Caco-2 (cell line): Measurements from ENCODE around the gene KCMF1. TPM values are rescaled to one million over a fixed set of nuclear protein-coding genes. Genes with fewer than 3 reads are reported as not detected.

Experiments used
- BruUV-seq: library from RNA; stranded (reverse); fragments of 400-500 nt; replicated peaks from 2 replicates; lab custom pipeline; 2021; lab: Mats Ljungman, UMichigan
- CTCF ChIA-PET: fragments of 300-600 bp; sonication (Branson Sonifier 250); formaldehyde crosslinking; loops from one replicate; lab custom pipeline; 2022; ENCODE audit warnings: antibody characterized with exemption; lab: Charles Lee
- POLR2A ChIA-PET: fragments of 300-600 bp; sonication (Branson Sonifier 250); formaldehyde crosslinking; loops from one replicate; lab custom pipeline; 2022; ENCODE audit warnings: antibody characterized with exemption; lab: Charles Lee
- DNase-seq, 2 experiments: peaks; one replicate each; pipeline versions ENCODE4 v3.0.0 to v3.0.0-alpha.2; 2020 to 2022
- H3K27me3 ChIP-seq: replicated peaks from 2 replicates; pipeline ENCODE4 v1.6.0; 2011; ENCODE audit warnings: low read length; ENCODE audit not compliant: control insufficient read depth, insufficient read depth
- H3K36me3 ChIP-seq: 2 replicates; pipeline ENCODE4 v1.5.1; 2011; ENCODE audit warnings: low read length; ENCODE audit not compliant: control insufficient read depth, insufficient read depth
- H3K4me1 ChIP-seq: fragments of 250-450 bp; sonication (Bioruptor Pico); 2 replicates; pipeline ENCODE4 v1.5.1; 2020; ENCODE audit warnings: mild to moderate bottlenecking
- H3K4me3 ChIP-seq: 2 replicates; pipeline ENCODE4 v1.5.1; 2011; ENCODE audit warnings: low read depth, mild to moderate bottlenecking, control low read depth, low read length
- H3K9me3 ChIP-seq: fragments of 250-450 bp; sonication (Bioruptor Pico); 2 replicates; pipeline ENCODE4 v1.5.1; 2020; ENCODE audit warnings: mild to moderate bottlenecking, moderate library complexity
- H3K27ac Mint-ChIP-seq: one replicate; pipeline ENCODE4 v1.8.0; 2022; ENCODE audit warnings: mixed read lengths; ENCODE audit not compliant: unreplicated experiment
- H3K27me3 Mint-ChIP-seq: one replicate; pipeline ENCODE4 v1.8.0; 2022; ENCODE audit warnings: mixed read lengths; ENCODE audit not compliant: insufficient read depth, unreplicated experiment
- H3K36me3 Mint-ChIP-seq: one replicate; pipeline ENCODE4 v1.8.0; 2022; ENCODE audit warnings: mild to moderate bottlenecking, mixed read lengths; ENCODE audit not compliant: insufficient read depth, unreplicated experiment
- H3K4me1 Mint-ChIP-seq: one replicate; pipeline ENCODE4 v1.8.0; 2022; ENCODE audit warnings: low read depth, mixed read lengths; ENCODE audit not compliant: unreplicated experiment
- H3K4me3 Mint-ChIP-seq: one replicate; pipeline ENCODE4 v1.8.0; 2022; ENCODE audit warnings: mild to moderate bottlenecking, moderate library complexity, mixed read lengths; ENCODE audit not compliant: unreplicated experiment
- H3K9me3 Mint-ChIP-seq: one replicate; pipeline ENCODE4 v1.8.0; 2022; ENCODE audit warnings: mixed read lengths; ENCODE audit not compliant: unreplicated experiment
- CTCF ChIP-seq, 2 experiments: fragments of 200-600 bp in 1 of 2; IDR thresholded peaks; 1 replicate in 1 of 2; 2 replicates in 1 of 2; pipeline versions ENCODE4 v1.5.1 to v1.8.0; 2011 to 2022; ENCODE audit warnings: antibody characterized with exemption in 1 of 2, control low read depth in 1 of 2, inconsistent platforms in 1 of 2, low read depth in 1 of 2, low read length in 1 of 2, mild to moderate bottlenecking in 1 of 2, moderate library complexity in 1 of 2; ENCODE audit not compliant: insufficient read depth in 1 of 2, severe bottlenecking in 1 of 2, unreplicated experiment in 1 of 2
- intact Hi-C: fragments of 100-400 bp; cut with micrococcal nuclease; formaldehyde crosslinking; loops from one replicate; pipeline ENCODE4 v1.10.0; 2022; ENCODE audit not compliant: unreplicated experiment
- total RNA-seq: library from RNA; stranded (reverse); gene quantifications from 2 replicates; pipeline ENCODE4 v1.2.3, GENCODE V29; 2022

Gene KCMF1
- total RNA-seq, 1 experiment from 2014 or later, result 81.5 TPM

- no peaks in the 10 kb centered on the region for H3K27me3 Mint-ChIP-seq
- no peaks in the 10 kb centered on the region for H3K27me3 ChIP-seq
- no peaks in the 10 kb centered on the region for H3K9me3 Mint-ChIP-seq
- H3K4me3 ChIP-seq, result no peak overlapping the region
- H3K9me3 ChIP-seq, result no peaks in the 10 kb centered on the region
- DNase-seq, result no peak
- peaks cover 7% of the 10 kb centered on the region for H3K4me1 Mint-ChIP-seq
- no peaks in the 10 kb centered on the region for H3K36me3 ChIP-seq
- CTCF ChIA-PET, result interaction anchor here (1.4 kb wide), 1 partner anchor 14 kb away, joined by 5 read pairs; no protein-coding TSS in a partner anchor
- POLR2A ChIA-PET, result no interaction called here
- no peaks in the 10 kb centered on the region for H3K36me3 Mint-ChIP-seq
- no peak overlapping the region for H3K27ac Mint-ChIP-seq
- H3K4me1 ChIP-seq, result peaks cover 6% of the 10 kb centered on the region; the same call in 1 of the 2 replicates
- no peak for TF ChIP-seq CTCF (IDR thresholded peaks at IDR 0.05; ENCODE audit: insufficient read depth in 1 of 2, low read depth in 1 of 2, low read length in 1 of 2, severe bottlenecking in 1 of 2, unreplicated experiment in 1 of 2)
- no peak overlapping the region for H3K4me3 Mint-ChIP-seq
- BruUV-seq, result no TSS peak
- intact Hi-C loops, result no loop called here
Measured at GRCh38 chr2:84939426-84940087, 31.4 kb upstream of the KCMF1 start.

GRCh38 chr2:84940088-84940470 lies 30.9 kb upstream of the KCMF1 start:
- H3K4me1 Mint-ChIP-seq, result peaks cover 9% of the 10 kb centered on the region
- no peaks in the 10 kb centered on the region for H3K9me3 Mint-ChIP-seq
- no TSS peak for BruUV-seq
- H3K4me3 ChIP-seq, result no peak overlapping the region
- no peaks in the 10 kb centered on the region for H3K9me3 ChIP-seq
- ChIA-PET POLR2A (no interaction called here), CTCF (interaction anchor here (1.4 kb wide), 1 partner anchor 14 kb away, joined by 5 read pairs; no protein-coding TSS in a partner anchor)
- no peak for DNase-seq
- no peaks in the 10 kb centered on the region for H3K27me3 Mint-ChIP-seq
- H3K4me3 Mint-ChIP-seq, result no peak overlapping the region
- H3K36me3 Mint-ChIP-seq, result no peaks in the 10 kb centered on the region
- H3K27ac Mint-ChIP-seq, result no peak overlapping the region
- H3K36me3 ChIP-seq, result no peaks in the 10 kb centered on the region
- intact Hi-C loops, result no loop called here
- no peak for TF ChIP-seq CTCF (IDR thresholded peaks at IDR 0.05; ENCODE audit: insufficient read depth in 1 of 2, low read depth in 1 of 2, low read length in 1 of 2, severe bottlenecking in 1 of 2, unreplicated experiment in 1 of 2)
- H3K4me1 ChIP-seq, result peaks cover 7% of the 10 kb centered on the region
- H3K27me3 ChIP-seq, result no peaks in the 10 kb centered on the region

GRCh38 chr2:84940831-84941412 lies 30.0 kb upstream of the KCMF1 start:
- no TSS peak for BruUV-seq
- H3K27ac Mint-ChIP-seq, result no peak overlapping the region
- POLR2A ChIA-PET, result no interaction called here
- no peaks in the 10 kb centered on the region for H3K9me3 Mint-ChIP-seq
- peaks cover 13% of the 10 kb centered on the region for H3K4me1 Mint-ChIP-seq
- intact Hi-C loops, result no loop called here
- peaks cover 10% of the 10 kb centered on the region for H3K4me1 ChIP-seq
- no peaks in the 10 kb centered on the region for H3K36me3 ChIP-seq
- H3K4me3 Mint-ChIP-seq, result no peak overlapping the region
- CTCF ChIA-PET, result interaction anchor here (1.4 kb wide), 1 partner anchor 15 kb away, joined by 5 read pairs; no protein-coding TSS in a partner anchor
- no peak for TF ChIP-seq CTCF (IDR thresholded peaks at IDR 0.05; ENCODE audit: insufficient read depth in 1 of 2, low read depth in 1 of 2, low read length in 1 of 2, severe bottlenecking in 1 of 2, unreplicated experiment in 1 of 2)
- no peaks in the 10 kb centered on the region for H3K27me3 Mint-ChIP-seq
- no peak overlapping the region for H3K4me3 ChIP-seq
- H3K9me3 ChIP-seq, result no peaks in the 10 kb centered on the region
- no peaks in the 10 kb centered on the region for H3K27me3 ChIP-seq
- no peak for DNase-seq
- no peaks in the 10 kb centered on the region for H3K36me3 Mint-ChIP-seq
